Measurements from ENCODE around the gene TEX35.

TEX35 gene

GRCh38 chr1:178521241-178521640 lies 8.3 kb downstream of the TEX35 start:
- no peak for DNase-seq

- no peak for DNase-seq
Observed at GRCh38 chr1:178527117-178527516, 14.2 kb downstream of the TEX35 start.

- no peak for DNase-seq
Observed at GRCh38 chr1:178528228-178528952, 15.5 kb downstream of the TEX35 start.

GRCh38 chr1:178528953-178529335 lies 16.0 kb downstream of the TEX35 start:
- DNase-seq: no peak

GRCh38 chr1:178529364-178530036 lies 16.6 kb downstream of the TEX35 start:
- no peak for DNase-seq

GRCh38 chr1:178530037-178530402 lies 17.1 kb downstream of the TEX35 start:
- no peak for DNase-seq

- DNase-seq: no peak
Observed at GRCh38 chr1:178530502-178530901, 17.6 kb downstream of the TEX35 start.

- no peak for DNase-seq
Observed at GRCh38 chr1:178531887-178532286, 19.0 kb downstream of the TEX35 start.

- DNase-seq: peak; percentile 77
Observed at GRCh38 chr1:178532392-178532791, 19.5 kb downstream of the TEX35 start.

GRCh38 chr1:178533121-178533946 lies 20.4 kb downstream of the TEX35 start:
- no peak for DNase-seq

- no peak for DNase-seq
Observed at GRCh38 chr1:178534137-178534868, 21.4 kb downstream of the TEX35 start.

GRCh38 chr1:178536329-178536728 lies 23.4 kb downstream of the TEX35 start:
- DNase-seq: no peak

- no peak for DNase-seq
Observed at GRCh38 chr1:178536844-178537371, 24.0 kb downstream of the TEX35 start.

- no peak for DNase-seq
Observed at GRCh38 chr1:178537382-178538090, 24.6 kb downstream of the TEX35 start.

- no peak for DNase-seq
Observed at GRCh38 chr1:178538192-178538916, 25.4 kb downstream of the TEX35 start.

- DNase-seq: no peak
Observed at GRCh38 chr1:178539291-178539690, 26.4 kb downstream of the TEX35 start.

- no peak for DNase-seq
Observed at GRCh38 chr1:178540204-178540603, 27.3 kb downstream of the TEX35 start.

GRCh38 chr1:178540646-178541045 lies 27.7 kb downstream of the TEX35 start:
- DNase-seq: no peak

GRCh38 chr1:178541379-178541778 lies 28.5 kb downstream of the TEX35 start:
- DNase-seq: no peak

GRCh38 chr1:178541829-178542553 lies 29.1 kb downstream of the TEX35 start:
- DNase-seq: peak; percentile 60
